OCI-LY7 (cell line): Measurements from ENCODE around the gene C1QBP. TPM values are rescaled to one million over a fixed set of nuclear protein-coding genes. Genes with fewer than 3 reads are reported as not detected.

Experiments used
- BruUV-seq: library from RNA; stranded (reverse); fragments of 400-500 nt; replicated peaks from 2 replicates; lab custom pipeline; 2021; lab: Mats Ljungman, UMichigan
- CTCF ChIA-PET: fragments of 300-600 bp; sonication (Branson Sonifier 250); formaldehyde crosslinking; loops from one replicate; lab custom pipeline; 2022; ENCODE audit warnings: antibody characterized with exemption; ENCODE audit not compliant: unreplicated experiment; lab: Charles Lee
- POLR2A ChIA-PET: fragments of 300-600 bp; sonication (Branson Sonifier 250); formaldehyde crosslinking; loops from one replicate; lab custom pipeline; 2022; ENCODE audit warnings: antibody characterized with exemption; lab: Charles Lee
- DNase-seq: peaks from one replicate; pipeline ENCODE4 v3.0.0-alpha.2; 2015; ENCODE audit warnings: low spot score
- H2AFZ ChIP-seq: fragments of 200-600 bp; sonication (generic), shearing (Covaris generic); 2 replicates; pipeline ENCODE4 v1.6.1; 2014; ENCODE audit warnings: mild to moderate bottlenecking, antibody characterized with exemption, low read length, moderate library complexity
- H3K27ac ChIP-seq: fragments of 200-600 bp; sonication (generic); 2 replicates; pipeline ENCODE4 v1.5.1; 2014; ENCODE audit warnings: mixed run types, low read depth, mild to moderate bottlenecking, moderate library complexity, low read length, inconsistent platforms; ENCODE audit not compliant: poor library complexity, severe bottlenecking
- H3K36me3 ChIP-seq: fragments of 200-600 bp; sonication (generic); 2 replicates; pipeline ENCODE4 v1.6.1; 2014; ENCODE audit warnings: mild to moderate bottlenecking, antibody characterized with exemption, low read length, moderate library complexity, mixed read lengths; ENCODE audit not compliant: insufficient read depth
- H3K4me1 ChIP-seq: fragments of 200-600 bp; sonication (generic); 2 replicates; pipeline ENCODE4 v1.5.1; 2014; ENCODE audit warnings: mild to moderate bottlenecking, low read length; ENCODE audit not compliant: insufficient read depth, poor library complexity, severe bottlenecking
- H3K4me2 ChIP-seq: fragments of 200-600 bp; sonication (generic); 2 replicates; pipeline ENCODE4 v1.6.1; 2014; ENCODE audit warnings: mild to moderate bottlenecking, low read length
- H3K4me3 ChIP-seq: fragments of 200-600 bp; sonication (generic); 2 replicates; pipeline ENCODE4 v1.5.1; 2014; ENCODE audit warnings: mild to moderate bottlenecking, low read depth, low read length; ENCODE audit not compliant: poor library complexity, severe bottlenecking
- H3K79me2 ChIP-seq: fragments of 200-600 bp; sonication (generic); 2 replicates; pipeline ENCODE4 v1.6.1; 2016; ENCODE audit warnings: low read depth, mild to moderate bottlenecking, low read length, moderate library complexity, mixed read lengths; ENCODE audit not compliant: insufficient read depth
- H3K9me2 ChIP-seq: fragments of 200-600 bp; sonication (generic); 2 replicates; pipeline ENCODE4 v1.6.1; 2016; ENCODE audit warnings: mild to moderate bottlenecking, low read length, mixed read lengths; ENCODE audit not compliant: insufficient read depth
- H3K9me3 ChIP-seq: fragments of 200-600 bp; sonication (generic); 2 replicates; pipeline ENCODE4 v1.6.1; 2014; ENCODE audit warnings: mild to moderate bottlenecking, mixed run types, low read length, mixed read lengths
- H4K20me1 ChIP-seq: fragments of 200-600 bp; sonication (generic); 2 replicates; pipeline ENCODE4 v1.6.1; 2014; ENCODE audit warnings: mild to moderate bottlenecking, antibody characterized with exemption, low read length, moderate library complexity, mixed read lengths; ENCODE audit not compliant: insufficient read depth
- CTCF ChIP-seq: fragments of 200-600 bp; sonication (generic); conservative IDR thresholded peaks from 2 replicates; pipeline ENCODE4 v1.5.1; 2014; ENCODE audit warnings: mild to moderate bottlenecking, antibody characterized with exemption, low read length, moderate library complexity, mixed read lengths
- EZH2phosphoT487 ChIP-seq: fragments of 200-600 bp; sonication (generic); IDR thresholded peaks from 2 replicates; pipeline ENCODE4 v1.6.1; 2018; ENCODE audit warnings: low read depth, borderline replicate concordance, mild to moderate bottlenecking, mixed run types, antibody characterized with exemption, low read length, moderate library complexity, mixed read lengths
- intact Hi-C: fragments of 100-400 bp; cut with micrococcal nuclease; formaldehyde crosslinking; loops from one replicate; pipeline ENCODE4 v1.10.0; 2022; ENCODE audit not compliant: unreplicated experiment
- total RNA-seq, 2 experiments: library from RNA; depleted of rRNA in 1 of 2; stranded (reverse); fragments of >200 nt in 1 of 2; shearing (Covaris generic) in 1 of 2; gene quantifications; 2 replicates each; pipeline ENCODE4 v1.2.3, GENCODE V29; 2014 to 2022

The C1QBP gene
- total RNA-seq, 2 experiments from 2014 or later = 260 to 322 TPM

DNA sequence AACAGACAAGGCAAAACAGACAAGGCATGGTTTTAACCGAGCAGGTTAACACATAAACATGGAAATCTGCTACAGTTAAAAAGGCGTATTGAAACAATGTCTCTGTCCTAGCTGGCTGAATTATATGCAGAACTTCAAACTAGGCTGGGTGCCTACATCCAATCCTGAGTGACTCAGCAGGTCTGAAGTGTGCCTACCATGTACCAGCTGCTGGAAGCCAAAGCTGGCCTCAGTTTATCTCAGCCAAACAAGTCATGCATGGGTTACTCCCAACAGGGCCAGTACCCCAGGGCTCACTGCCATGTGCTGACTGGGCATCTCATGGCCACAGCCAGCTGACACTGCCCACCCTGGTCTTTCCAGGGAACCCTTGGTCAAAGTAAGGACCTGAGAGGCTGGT is 4.0 kb downstream of the C1QBP start:
- Histone ChIP-seq H3K9me3 (no peaks in the 10 kb centered on the region), H3K79me2 (peaks cover 39% of the 10 kb centered on the region), H3K27ac (no peak overlapping the region), H4K20me1 (peaks cover 23% of the 10 kb centered on the region; the same call in 1 of the 2 replicates), H2AFZ (no peak overlapping the region), H3K36me3 (peaks cover 88% of the 10 kb centered on the region), H3K4me1 (peaks cover 27% of the 10 kb centered on the region), H3K4me3 (no peak overlapping the region), H3K9me2 (no peaks in the 10 kb centered on the region), H3K4me2 (no peak overlapping the region)
- POLR2A ChIA-PET = interaction anchor here (0.6 kb wide), 1 partner anchor 22 kb away, joined by 3 read pairs; no protein-coding TSS in a partner anchor
- intact Hi-C loops = loop anchor here (5.0 kb wide), 1 partner anchor 238 kb away; no protein-coding TSS in a partner anchor
- BruUV-seq = no TSS peak
- TF ChIP-seq EZH2phosphoT487 = no peak
- no peak for TF ChIP-seq CTCF
- CTCF ChIA-PET = no interaction called here
- DNase-seq = no peak

GRCh38 chr17:5431949-5432556 is 6.9 kb downstream of the C1QBP start:
- H3K27ac ChIP-seq = no peak overlapping the region
- POLR2A ChIA-PET = interaction anchor here (1.5 kb wide), 1 partner anchor 151 kb away, joined by 3 read pairs; no protein-coding TSS in a partner anchor

More at GRCh38 chr17:5431949-5432556, 6.9 kb downstream of the C1QBP start:
- peaks cover 13% of the 10 kb centered on the region; the same call in 1 of the 2 replicates for H4K20me1 ChIP-seq
- TF ChIP-seq CTCF = no peak
- TF ChIP-seq EZH2phosphoT487 = no peak
- peaks cover 11% of the 10 kb centered on the region for H3K4me1 ChIP-seq
- DNase-seq = no peak
- H3K4me2 ChIP-seq = no peak overlapping the region
- H3K79me2 ChIP-seq = peaks cover 21% of the 10 kb centered on the region
- no peak overlapping the region for H3K4me3 ChIP-seq
- peaks cover 98% of the 10 kb centered on the region for H3K36me3 ChIP-seq
- no peaks in the 10 kb centered on the region for H3K9me3 ChIP-seq
- CTCF ChIA-PET = no interaction called here
- intact Hi-C loops = no loop called here
- H2AFZ ChIP-seq = no peak overlapping the region
- no peaks in the 10 kb centered on the region for H3K9me2 ChIP-seq
- BruUV-seq = no TSS peak
